Prostate gland (tissue), 2 donors: Measurements from ENCODE around the gene NAT14.

Experiments used
- CTCF ChIP-seq, 4 experiments: fragments of 200-600 bp in 2 of 4; fragments of 450-650 bp in 2 of 4; sonication (generic) in 2 of 4; IDR thresholded peaks; 1 replicate in 3 of 4; 2 replicates in 1 of 4; pipeline ENCODE4 v1.5.1; 2016 to 2019; ENCODE audit warnings: antibody characterized with exemption in 4 of 4, mild to moderate bottlenecking in 2 of 4, moderate library complexity in 2 of 4
- POLR2A ChIP-seq: fragments of 450-650 bp; IDR thresholded peaks from one replicate; pipeline ENCODE4 v1.6.1; 2016; ENCODE audit warnings: antibody characterized with exemption, mild to moderate bottlenecking
- POLR2AphosphoS5 ChIP-seq: sonication (generic); formaldehyde crosslinking; IDR thresholded peaks from one replicate; pipeline ENCODE4 v1.6.1; 2017; ENCODE audit warnings: antibody characterized with exemption

GRCh38 chr19:55527197-55528029 is 42.4 kb downstream of the NAT14 start:
- TF ChIP-seq CTCF (IDR thresholded peaks at IDR 0.05) (no peak), POLR2A (no peak), POLR2AphosphoS5 (no peak)
